Body of pancreas (tissue), 4 donors: ENCODE results near the gene SLX9. TPM values are rescaled to one million over a fixed set of nuclear protein-coding genes. Genes with fewer than 3 reads are reported as not detected.
A peak's percentile ranks its signal among the peaks of the same experiment; 100 is the strongest.

ENCODE experiments used
- ATAC-seq: fragments of 150-250 bp; one replicate; pipeline ENCODE4 v1.9.1; 2016
- DNase-seq, 4 donors: peaks; one replicate each; pipeline ENCODE4 v3.0.0-alpha.2; 2019
- H3K27ac ChIP-seq, 4 donors: fragments of 200-600 bp; sonication (generic); 1 replicate in 3 of 4; 2 replicates in 1 of 4; pipeline versions ENCODE4 v1.5.1 to v1.6.1; 2016 to 2019; ENCODE audit warnings: mild to moderate bottlenecking in 1 of 4, mixed read lengths in 1 of 4, moderate library complexity in 1 of 4
- H3K27me3 ChIP-seq, 2 donors: fragments of 200-600 bp; sonication (generic); one replicate each; pipeline ENCODE4 v1.6.0; 2016; ENCODE audit warnings: mild to moderate bottlenecking in 1 of 2
- H3K36me3 ChIP-seq, 2 donors: fragments of 200-600 bp; sonication (generic); replicated peaks in 1 of 2; 2 replicates each; pipeline ENCODE4 v1.5.1; 2016; ENCODE audit warnings: low read depth in 2 of 2; ENCODE audit not compliant: insufficient read depth in 1 of 2
- H3K4me1 ChIP-seq: fragments of 200-600 bp; sonication (generic); one replicate; pipeline ENCODE4 v1.6.0; 2016
- H3K4me3 ChIP-seq, 2 donors: fragments of 200-600 bp; sonication (generic); 1 replicate in 1 of 2; 2 replicates in 1 of 2; pipeline ENCODE4 v1.5.1; 2016 to 2019
- H3K9me3 ChIP-seq, 3 donors: fragments of 200-600 bp; sonication (generic); 1 replicate in 2 of 3; 2 replicates in 1 of 3; pipeline ENCODE4 v1.5.1; 2016
- CTCF ChIP-seq, 7 experiments: fragments of 450-650 bp in 4 of 7; fragments of 200-600 bp in 3 of 7; sonication (generic) in 3 of 7; IDR thresholded peaks; one replicate each; pipeline ENCODE4 v1.5.1; 2016 to 2019; ENCODE audit warnings: antibody characterized with exemption in 7 of 7
- POLR2A ChIP-seq, 3 donors: fragments of 450-650 bp; IDR thresholded peaks; one replicate each; pipeline ENCODE4 v1.6.1; 2016; ENCODE audit warnings: antibody characterized with exemption in 3 of 3, mild to moderate bottlenecking in 2 of 3
- WGBS, 2 donors: methylation state at CpG; one replicate each; pipeline ENCODE4 v1.1.5; 2017; 5-methylcytosine and 5-hydroxymethylcytosine counted together
- intact Hi-C: fragments of 100-400 bp; cut with DNase I; formaldehyde crosslinking; loops from one replicate; pipeline ENCODE4 v1.15.1; 2023
- total RNA-seq, 2 donors: library from RNA; depleted of rRNA; stranded (reverse); fragments of >200 nt; gene quantifications; one replicate each; pipeline ENCODE4 v1.1.0, GENCODE V29; 2016

The SLX9 gene
- total RNA-seq, 2 donors from 2014 or later = 5.6 to 9.3 TPM

GRCh38 chr21:44931501-44932407 is 8.1 kb upstream of the SLX9 start:
- H3K4me3 ChIP-seq = no peak overlapping the region
- 1 to 2% methylated on average over 24 to 78 of the region's 78 CpGs for WGBS, 2 donors
- TF ChIP-seq CTCF (IDR thresholded peaks at IDR 0.05) (no peak), POLR2A (IDR thresholded peaks at IDR 0.05) (no peak)
- intact Hi-C loops = no loop called here
- DNase-seq (no peak), ATAC-seq (no peak)
- H3K27ac ChIP-seq = no peak overlapping the region
- H3K9me3 ChIP-seq = no peaks in the 10 kb centered on the region
- H3K27me3 ChIP-seq = peaks cover 0 to 23% of the 10 kb centered on the region in 2 donors
- peaks cover 18% of the 10 kb centered on the region for H3K4me1 ChIP-seq
- no peaks in the 10 kb centered on the region for H3K36me3 ChIP-seq

- Histone ChIP-seq H3K9me3 (no peaks in the 10 kb centered on the region), H3K4me1 (peaks cover 18% of the 10 kb centered on the region), H3K36me3 (no peaks in the 10 kb centered on the region), H3K27ac (no peak overlapping the region), H3K27me3 (peaks cover 0 to 23% of the 10 kb centered on the region in 2 donors), H3K4me3 (no peak overlapping the region)
- no peak for ATAC-seq
- WGBS, 2 donors = 1 to 17% methylated on average over 3 to 55 of the region's 68 CpGs
- intact Hi-C loops = no loop called here
- TF ChIP-seq CTCF (IDR thresholded peaks at IDR 0.05) (peak in 4 of 7 experiments; percentile 25 to 50 (median 36)), POLR2A (IDR thresholded peaks at IDR 0.05) (no peak)
- DNase-seq = peak in 2 of 4 donors; percentile 33 to 43
These were observed 7.2 kb upstream of the SLX9 start for GRCh38 chr21:44932408-44933181.

- H3K9me3 ChIP-seq = no peaks in the 10 kb centered on the region
- H3K36me3 ChIP-seq = no peaks in the 10 kb centered on the region
- peaks cover 0 to 23% of the 10 kb centered on the region in 2 donors for H3K27me3 ChIP-seq
- ATAC-seq = no peak
- H3K4me1 ChIP-seq = peaks cover 18% of the 10 kb centered on the region
- no peak for DNase-seq
- H3K4me3 ChIP-seq = no peak overlapping the region
- H3K27ac ChIP-seq = no peak overlapping the region
- 50 to 65% methylated on average over 12 to 25 of the region's 25 CpGs for WGBS, 2 donors
- intact Hi-C loops = no loop called here
- TF ChIP-seq CTCF (IDR thresholded peaks at IDR 0.05) = no peak
- no peak for TF ChIP-seq POLR2A (IDR thresholded peaks at IDR 0.05)
These were observed 6.5 kb upstream of the SLX9 start for GRCh38 chr21:44933199-44933917.

- WGBS, 2 donors = 73 to 89% methylated on average over 5 of the region's 6 CpGs
- Histone ChIP-seq H3K27ac (no peak overlapping the region), H3K4me1 (peaks cover 21% of the 10 kb centered on the region), H3K4me3 (no peak overlapping the region), H3K9me3 (no peaks in the 10 kb centered on the region), H3K27me3 (peaks cover 0 to 23% of the 10 kb centered on the region in 2 donors), H3K36me3 (no peaks in the 10 kb centered on the region)
- TF ChIP-seq CTCF (IDR thresholded peaks at IDR 0.05) (no peak), POLR2A (IDR thresholded peaks at IDR 0.05) (no peak)
- ATAC-seq (no peak), DNase-seq (no peak)
- intact Hi-C loops = no loop called here
These were observed 5.9 kb upstream of the SLX9 start for GRCh38 chr21:44933918-44934260.
